CD4-positive, alpha-beta T cell treated with Interferon alpha-2 for 1 hour (primary cell): ENCODE results near the gene CT47B1.
"Not testable (repeated sequence)": the region's sequence is repeated elsewhere in the genome, so short reads cannot be mapped to it uniquely, and the experiment has no call there.

Experiments
- DNase-seq, 2 donors: peaks; one replicate each; pipeline ENCODE4 v3.0.0-alpha.2; 2020 to 2022

CT47B1 gene

GRCh38 chrX:120875766-120876165, at the start of gene CT47B1:
TSS of gene CT47B1 (minus strand) at chrX:120875866. CDS start at chrX:120875670, 196 bp downstream.
- not testable (repeated sequence) for DNase-seq

GRCh38 chrX:120874678-120875557, 748 bp downstream of the CT47B1 start:
- DNase-seq = no peak

- no peak for DNase-seq
These were observed 18.4 kb downstream of the CT47B1 start for GRCh38 chrX:120857240-120857639.

- no peak for DNase-seq
These were observed 34.8 kb downstream of the CT47B1 start for GRCh38 chrX:120840827-120841226.

GRCh38 chrX:120839491-120839890, 36.2 kb downstream of the CT47B1 start:
- DNase-seq = no peak

GRCh38 chrX:120827213-120827612, 48.5 kb downstream of the CT47B1 start:
- not testable (repeated sequence) for DNase-seq

GRCh38 chrX:120825146-120825545, 50.5 kb downstream of the CT47B1 start:
- DNase-seq = no peak

GRCh38 chrX:120824021-120824420, 51.6 kb downstream of the CT47B1 start:
- DNase-seq = no peak

- DNase-seq = no peak
These were observed 52.1 kb downstream of the CT47B1 start for GRCh38 chrX:120823556-120823955.
